ENCODE results near the gene VAV2. TPM values are rescaled to one million over a fixed set of nuclear protein-coding genes. Genes with fewer than 3 reads are reported as not detected.

The VAV2 gene
- total and polyA plus RNA-seq, 9 of the 15 experiments (the other 6 are each of a cell fraction or from before 2014, with no cell fraction given), result 0.01 to 2.7 (median 1.0) TPM; not detected in 1

- no peak for ATAC-seq
- Histone ChIP-seq H3K9me1 (ENCODE audit: control insufficient read depth, insufficient read depth, low read length) (no peaks in the 10 kb centered on the region), H3K4me2 (ENCODE audit: insufficient read depth, low read length) (no peak overlapping the region), H3K27me3 (ENCODE audit: control insufficient read depth in 2 of 2, insufficient read depth in 2 of 2, low read length in 2 of 2) (peaks cover 44 to 88% of the 10 kb centered on the region in 2 experiments; a peak in 4 of 5 replicates), H4K20me1 (replicated peaks; ENCODE audit: control insufficient read depth, insufficient read depth, low read length) (peaks cover 29% of the 10 kb centered on the region), H3K27ac (ENCODE audit: extremely low read depth, low read depth, low read length) (no peak overlapping the region), H3K4me3 (no peak overlapping the region), H3K9ac (ENCODE audit: insufficient read depth in 1 of 2, low read depth in 2 of 2, low read length in 2 of 2) (no peak overlapping the region), H3K36me3 (ENCODE audit: control insufficient read depth, insufficient read depth, low read length) (no peaks in the 10 kb centered on the region), H3K4me1 (replicated peaks in 1 of 2; ENCODE audit: control insufficient read depth in 2 of 2, insufficient read depth in 2 of 2, low read length in 2 of 2) (peaks cover 0 to 9% of the 10 kb centered on the region in 2 experiments; a peak in 2 of 5 replicates), H2AFZ (ENCODE audit: low read depth, low read length) (no peak overlapping the region), H3K79me2 (ENCODE audit: control insufficient read depth, insufficient read depth, low read length) (no peaks in the 10 kb centered on the region), H3K9me3 (replicated peaks; ENCODE audit: control insufficient read depth, insufficient read depth, low read depth, low read length) (no peaks in the 10 kb centered on the region)
- ChIA-PET POLR2A (interaction anchor here (0.6 kb wide), 1 partner anchor 92 kb away, joined by 4 read pairs; no protein-coding TSS in a partner anchor), CTCF (ENCODE audit: low intra/inter-chr PET ratio) (no interaction called here)
- WGBS (ENCODE audit: insufficient coverage, low coverage, missing lambda C conversion rate), result 12% methylated on average over 15 of the region's 19 CpGs
- intact Hi-C loops (cut with micrococcal nuclease), result no loop called here
- BruUV-seq (replicated peaks), result no TSS peak
- no peak for DNase-seq (ENCODE audit: extremely low read depth in 1 of 4, low spot score in 3 of 4)
- no peak for FAIRE-seq
- in situ Hi-C loops (cut with MboI), result no loop called here
- TF ChIP-seq MYNN (IDR thresholded peaks at IDR 0.05), result no peak
- no peak for TF ChIP-seq MYNN (CRISPR knock-in tag; IDR thresholded peaks at IDR 0.05)
- no peak for TF ChIP-seq ZNF212 (CRISPR knock-in tag; IDR thresholded peaks at IDR 0.05)
- TF ChIP-seq ZNF354B (CRISPR knock-in tag; IDR thresholded peaks at IDR 0.05), result no peak
- no peak for TF ChIP-seq ZNF644 (tag; IDR thresholded peaks at IDR 0.05; ENCODE audit: low read depth)
- no peak for TF ChIP-seq GTF2A2 (tag; IDR thresholded peaks at IDR 0.05)
- TF ChIP-seq ZNF764 (CRISPR knock-in tag; IDR thresholded peaks at IDR 0.05; ENCODE audit: low read depth), result no peak
- no peak for TF ChIP-seq TRIM25 (IDR thresholded peaks at IDR 0.05; ENCODE audit: borderline replicate concordance)
- TF ChIP-seq ZZZ3 (IDR thresholded peaks at IDR 0.05), result no peak
- no peak for TF ChIP-seq MAFK (IDR thresholded peaks at IDR 0.05; ENCODE audit: low read length)
- no peak for TF ChIP-seq ZFP1 (CRISPR knock-in tag; IDR thresholded peaks at IDR 0.05)
- no peak for TF ChIP-seq EP400 (IDR thresholded peaks at IDR 0.05)
- TF ChIP-seq ZBTB2 (IDR thresholded peaks at IDR 0.05), result no peak
- no peak for TF ChIP-seq RBM14 (IDR thresholded peaks at IDR 0.05; ENCODE audit: borderline replicate concordance, insufficient read depth, low read depth, low read length)
- TF ChIP-seq ARID3B (CRISPR knock-in tag; IDR thresholded peaks at IDR 0.05; ENCODE audit: borderline replicate concordance), result no peak
- no peak for TF ChIP-seq ATF7 (IDR thresholded peaks at IDR 0.05)
- TF ChIP-seq PHTF2 (CRISPR knock-in tag; IDR thresholded peaks at IDR 0.05), result no peak
- no peak for TF ChIP-seq HIVEP1 (CRISPR knock-in tag; IDR thresholded peaks at IDR 0.05)
- no peak for TF ChIP-seq ZNF311 (CRISPR knock-in tag; IDR thresholded peaks at IDR 0.05)
- no peak for TF ChIP-seq FOS (IDR thresholded peaks at IDR 0.05; ENCODE audit: extremely low read depth, insufficient read length)
These were observed 128.9 kb downstream of the VAV2 start for GRCh38 chr9:133863257-133863592.

All from K562 (cell line).